GM12878 (cell line): ENCODE results near the gene PSMB5. TPM values are rescaled to one million over a fixed set of nuclear protein-coding genes. Genes with fewer than 3 reads are reported as not detected.

ENCODE experiments used
- ATAC-seq: fragments of 200-7000 bp; cut with Tn5 transposase; 3 replicates; pipeline ENCODE4 v1.9.1; 2020; ENCODE audit warnings: mild to moderate bottlenecking, moderate library complexity
- BruUV-seq: library from RNA; stranded (reverse); fragments of 400-500 nt; replicated peaks from 2 replicates; lab custom pipeline; 2021; lab: Mats Ljungman, UMichigan
- CTCF ChIA-PET: fragments of 300-600 bp; sonication (Branson Sonifier 250); formaldehyde crosslinking; extraction: SDS; loops from one replicate; lab custom pipeline; 2021; ENCODE audit warnings: inconsistent platforms; lab: Yijun Ruan, JAX
- POLR2A ChIA-PET: fragments of 350-600 bp; formaldehyde crosslinking; extraction: SDS; loops from one replicate; lab custom pipeline; 2021; ENCODE audit warnings: inconsistent platforms; lab: Charles Lee
- RAD21 ChIA-PET: fragments of 300-600 bp; sonication (Branson Sonifier 250); formaldehyde crosslinking; loops from one replicate; lab custom pipeline; 2023; ENCODE audit warnings: antibody characterized with exemption; ENCODE audit not compliant: unreplicated experiment; lab: Charles Lee
- SMC1A ChIA-PET: fragments of 300-600 bp; sonication (Branson Sonifier 250); formaldehyde crosslinking; loops from one replicate; lab custom pipeline; 2023; ENCODE audit not compliant: unreplicated experiment, uncharacterized antibody; lab: Charles Lee
- DNase-seq: peaks from one replicate; pipeline ENCODE4 v3.0.0-alpha.2; 2011; ENCODE audit warnings: low read depth, low spot score
- FAIRE-seq: peaks from 3 replicates; lab custom pipeline; 2011; peaks lifted over from hg19 to GRCh38; lab: Jason Lieb, UNC
- H2AFZ ChIP-seq: 2 replicates; pipeline ENCODE4 v1.6.0; 2011; ENCODE audit warnings: low read depth, low read length, control low read depth; ENCODE audit not compliant: control insufficient read depth
- H3K27ac ChIP-seq: 2 replicates; pipeline ENCODE4 v1.5.1; 2011; ENCODE audit warnings: control low read depth; ENCODE audit not compliant: control insufficient read depth, insufficient read depth
- H3K27me3 ChIP-seq, 2 experiments: replicated peaks in 1 of 2; 2 replicates each; pipeline versions ENCODE4 v1.6.0 to v1.6.1; 2011; ENCODE audit warnings: low read length in 1 of 2; ENCODE audit not compliant: control insufficient read depth in 2 of 2, insufficient read depth in 2 of 2
- H3K36me3 ChIP-seq, 2 experiments: 2 replicates each; pipeline ENCODE4 v1.5.1; 2011; ENCODE audit warnings: low read length in 1 of 2; ENCODE audit not compliant: control insufficient read depth in 2 of 2, insufficient read depth in 2 of 2
- H3K4me1 ChIP-seq: 2 replicates; pipeline ENCODE4 v1.6.1; 2011; ENCODE audit warnings: mild to moderate bottlenecking, low read length, moderate library complexity, mixed read lengths; ENCODE audit not compliant: control insufficient read depth, insufficient read depth
- H3K4me2 ChIP-seq: 2 replicates; pipeline ENCODE4 v1.6.0; 2011; ENCODE audit warnings: control low read depth; ENCODE audit not compliant: control insufficient read depth, insufficient read depth
- H3K4me3 ChIP-seq: fragments of 200-600 bp; sonication (generic); 2 replicates; pipeline ENCODE4 v1.5.1; 2016
- H3K79me2 ChIP-seq: 2 replicates; pipeline ENCODE4 v1.6.0; 2011; ENCODE audit warnings: low read length; ENCODE audit not compliant: control insufficient read depth, insufficient read depth
- H3K9ac ChIP-seq: 2 replicates; pipeline ENCODE4 v1.8.0; 2011; ENCODE audit warnings: low read length, control low read depth, mixed read lengths; ENCODE audit not compliant: control insufficient read depth, insufficient read depth
- H3K9me3 ChIP-seq: replicated peaks from 3 replicates; pipeline ENCODE4 v1.5.1; 2011; ENCODE audit warnings: mild to moderate bottlenecking, low read length; ENCODE audit not compliant: control insufficient read depth, insufficient read depth
- H4K20me1 ChIP-seq: 2 replicates; pipeline ENCODE4 v1.6.0; 2011; ENCODE audit not compliant: control insufficient read depth, insufficient read depth
- CEBPB ChIP-seq, 2 experiments: fragments of 150-350 bp in 1 of 2; IDR thresholded peaks; 2 replicates each; pipeline ENCODE4 v1.6.1; 2012 to 2014; ENCODE audit warnings: low read depth in 2 of 2, low read length in 2 of 2, borderline replicate concordance in 1 of 2, inconsistent platforms in 1 of 2
- EED ChIP-seq: sonication (generic); IDR thresholded peaks from 2 replicates; pipeline ENCODE4 v1.6.1; 2016; ENCODE audit warnings: antibody characterized with exemption, low read depth
- GABPA ChIP-seq: IDR thresholded peaks from 2 replicates; pipeline ENCODE4 v1.6.1; 2014; ENCODE audit warnings: antibody characterized with exemption, low read depth, mild to moderate bottlenecking, inconsistent platforms
- IRF5 ChIP-seq: fragments of 450-650 bp; IDR thresholded peaks from 2 replicates; pipeline ENCODE4 v1.6.1; 2017; ENCODE audit warnings: borderline replicate concordance
- NKRF ChIP-seq: fragments of 450-650 bp; conservative IDR thresholded peaks from 2 replicates; pipeline ENCODE4 v1.6.1; 2017; ENCODE audit warnings: mild to moderate bottlenecking, moderate library complexity
- ZBTB40 ChIP-seq: fragments of 450-650 bp; IDR thresholded peaks from 2 replicates; pipeline ENCODE4 v1.6.1; 2016; ENCODE audit warnings: mild to moderate bottlenecking, moderate library complexity, borderline replicate concordance
- WGBS: methylation state at CpG from one replicate; pipeline ENCODE4 v1.1.6; 2016; ENCODE audit warnings: low lambda C conversion rate; ENCODE audit not compliant: insufficient replicate concordance, insufficient coverage; ENCODE audit errors: missing lambda C conversion rate; 5-methylcytosine and 5-hydroxymethylcytosine counted together
- in situ Hi-C: fragments of 300-500 bp; cut with MboI; formaldehyde crosslinking; loops from 9 replicates; pipeline ENCODE4 v1.14.3; 2018; ENCODE audit warnings: mixed read lengths
- intact Hi-C: fragments of 100-400 bp; cut with micrococcal nuclease; formaldehyde crosslinking; loops from one replicate; pipeline ENCODE4 v1.14.2; 2022; ENCODE audit not compliant: unreplicated experiment
- polyA plus RNA-seq, 11 experiments: library from polyadenylated mRNA; depleted of rRNA in 4 of 11; unstranded in 6 of 11; stranded (reverse) in 5 of 11; fragments of >200 nt; fragmentation: Nextera tagmentation in 4 of 11; fragmentation: Illumina TruSeq in 1 of 11; extraction: Ambion mirVana in 4 of 11; extraction: Trizol in 1 of 11; gene quantifications; 1 replicate in 1 of 11; 2 replicates in 10 of 11; pipeline versions ENCODE4 v1.2.1 to v1.2.3, GENCODE V29; 2011 to 2016; ENCODE audit warnings: inconsistent platforms in 2 of 11, missing spikeins in 2 of 11, low read depth in 1 of 11
- total RNA-seq, 4 experiments: library from RNA; depleted of rRNA in 3 of 4; stranded (reverse); fragments of >200 nt in 3 of 4; fragmentation: Illumina TruSeq in 1 of 4; extraction: Trizol in 1 of 4; gene quantifications; 2 replicates each; pipeline versions ENCODE4 v1.2.1 to v1.2.3, GENCODE V29; 2013 to 2021

PSMB5 gene
- total and polyA plus RNA-seq, 10 of the 15 experiments (the other 5 are each of a cell fraction or from before 2014, with no cell fraction given) = 84.5 to 802 (median 144) TPM

- TF ChIP-seq ZBTB40 = no peak
Observed at GRCh38 chr14:22981090-22981875, 53.4 kb downstream of the PSMB5 start (continued).

- no peak overlapping the region for H3K27ac ChIP-seq
- ChIA-PET POLR2A (interaction anchor here (0.6 kb wide), 1 partner anchor 15 kb away, joined by 9 read pairs; no protein-coding TSS in a partner anchor), CTCF (interaction anchor here (1.0 to 25.0 kb wide), 2 partner anchors 14 to 74 kb away, joined by 3 to 853 read pairs; partner anchors contain the start of gene CDH24), SMC1A (no interaction called here), RAD21 (interaction anchor here (0.8 kb wide), 1 partner anchor 8 kb away, joined by 3 read pairs; no protein-coding TSS in a partner anchor)
- DNase-seq (no peak), ATAC-seq (no peak), FAIRE-seq (no peak)
- no peaks in the 10 kb centered on the region for H3K79me2 ChIP-seq
- H3K4me2 ChIP-seq = peak overlapping the region; percentile 73
- in situ Hi-C loops (loop anchor here (5.0 kb wide), 1 partner anchor 408 kb away; no protein-coding TSS in a partner anchor), intact Hi-C loops (loop anchor here (10.0 kb wide), 1 partner anchor 596 kb away; no protein-coding TSS in a partner anchor)
- TF ChIP-seq CEBPB (IDR thresholded peaks at IDR 0.05; ENCODE audit: borderline replicate concordance in 1 of 2, low read depth in 2 of 2, low read length in 2 of 2) (no peak), EED (no peak), IRF5 (no peak), NKRF (no peak), GABPA (no peak)
- H3K9ac ChIP-seq = no peak overlapping the region
- H3K4me3 ChIP-seq = peak overlapping the region; percentile 48; the same call in 1 of the 2 replicates
- 17% methylated on average over 20 of the region's 41 CpGs for WGBS
- H2AFZ ChIP-seq = peak overlapping the region; percentile 35; the same call in 1 of the 2 replicates
- H3K9me3 ChIP-seq = no peaks in the 10 kb centered on the region
- no peaks in the 10 kb centered on the region for H4K20me1 ChIP-seq
- no peaks in the 10 kb centered on the region for H3K36me3 ChIP-seq
- peaks cover 4 to 13% of the 10 kb centered on the region in 2 experiments for H3K27me3 ChIP-seq
- H3K4me1 ChIP-seq = no peaks in the 10 kb centered on the region; the same call in 1 of the 2 replicates
- BruUV-seq = no TSS peak
Observed at GRCh38 chr14:22980672-22981089, 54.0 kb downstream of the PSMB5 start.
